Activated CD4-positive, alpha-beta memory T cell treated with anti-CD3 and anti-CD28 coated beads, Interleukin-2, amount 10 ng/mL, durations not matched to agents 7 days and 5 days (primary cell): ENCODE measurements around the gene MOCOS. TPM values are rescaled to one million over a fixed set of nuclear protein-coding genes. Genes with fewer than 3 reads are reported as not detected.

ENCODE experiments used
- CTCF ChIA-PET: fragments of 350-600 bp; sonication (Branson Sonifier 250); formaldehyde crosslinking; loops from one replicate; lab custom pipeline; 2021; ENCODE audit warnings: antibody characterized with exemption, inconsistent platforms; lab: Charles Lee
- POLR2A ChIA-PET: fragments of 350-600 bp; sonication (Branson Sonifier 250); formaldehyde crosslinking; loops from one replicate; lab custom pipeline; 2021; ENCODE audit warnings: antibody characterized with exemption; lab: Charles Lee
- DNase-seq: peaks from one replicate; pipeline ENCODE4 v3.0.0-alpha.2; 2020
- H3K27ac Mint-ChIP-seq: one replicate; pipeline ENCODE4 v1.8.0; 2021; ENCODE audit warnings: mild to moderate bottlenecking, mixed read lengths
- H3K27me3 Mint-ChIP-seq: one replicate; pipeline ENCODE4 v1.8.0; 2021; ENCODE audit warnings: mixed read lengths
- H3K36me3 Mint-ChIP-seq: one replicate; pipeline ENCODE4 v1.8.0; 2021; ENCODE audit warnings: low read depth, mixed read lengths
- H3K4me1 Mint-ChIP-seq: one replicate; pipeline ENCODE4 v1.8.0; 2021; ENCODE audit warnings: mixed read lengths
- H3K4me3 Mint-ChIP-seq: one replicate; pipeline ENCODE4 v1.8.0; 2021; ENCODE audit warnings: mild to moderate bottlenecking, mixed read lengths
- H3K9me3 Mint-ChIP-seq: one replicate; pipeline ENCODE4 v1.8.0; 2021; ENCODE audit warnings: mixed read lengths
- total RNA-seq, 2 experiments: library from RNA; stranded (reverse); gene quantifications; one replicate each; pipeline ENCODE4 v1.2.3, GENCODE V29; 2021

Gene MOCOS
- total RNA-seq, 2 experiments from 2014 or later = 0.15 to 0.25 TPM

DNA sequence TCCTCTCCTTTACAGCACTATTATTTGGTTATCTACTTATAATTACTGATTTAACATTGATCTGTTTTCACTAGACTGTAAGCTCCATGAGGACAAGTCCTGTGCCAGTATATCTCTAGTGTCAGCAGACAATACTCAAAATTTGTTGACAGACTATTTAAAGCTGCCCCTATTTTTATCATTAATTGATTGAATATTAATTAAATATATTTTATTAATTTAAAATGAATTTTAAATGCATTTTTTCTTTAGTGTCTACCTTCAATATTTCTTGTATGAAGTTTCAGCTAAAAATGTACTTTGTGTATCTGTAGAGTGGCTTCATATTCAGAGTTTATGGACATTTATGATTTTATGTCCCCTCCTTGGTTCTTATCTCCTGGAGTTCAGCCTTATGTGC lies 83.9 kb downstream of the MOCOS start:
- ChIA-PET CTCF (interaction anchor here (0.7 to 1.2 kb wide), 3 partner anchors 11 to 690 kb away, joined by 3 read pairs; no protein-coding TSS in a partner anchor), POLR2A (no interaction called here)
- H3K9me3 Mint-ChIP-seq = no peaks in the 10 kb centered on the region

DNA sequence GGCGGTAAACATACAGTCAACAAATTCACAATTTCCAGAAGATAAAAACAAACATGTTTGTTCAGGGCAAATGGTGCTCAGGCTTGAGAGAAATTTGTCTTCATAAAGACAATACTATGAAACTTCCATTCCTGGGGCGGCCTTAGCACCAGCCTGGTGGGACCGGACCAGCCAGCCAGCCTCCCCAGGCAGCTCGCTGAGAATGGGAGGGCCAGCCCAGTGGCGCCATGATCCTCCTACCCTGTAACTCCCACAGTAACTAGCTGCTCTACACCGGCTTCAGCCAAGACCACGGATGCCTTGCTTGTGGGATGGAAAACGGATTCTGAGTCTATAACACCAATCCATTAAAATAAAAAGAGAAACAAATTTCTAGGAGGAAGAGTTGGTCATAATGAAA lies 86.0 kb downstream of the MOCOS start:
- CTCF ChIA-PET = interaction anchor here (1.1 kb wide), 1 partner anchor 256 kb away, joined by 3 read pairs; no protein-coding TSS in a partner anchor
- Mint-ChIP-seq H3K4me1 (no peaks in the 10 kb centered on the region), H3K27ac (no peak overlapping the region), H3K4me3 (no peak overlapping the region), H3K27me3 (peaks cover 26% of the 10 kb centered on the region), H3K9me3 (no peaks in the 10 kb centered on the region), H3K36me3 (no peaks in the 10 kb centered on the region)
- no peak for DNase-seq
- POLR2A ChIA-PET = no interaction called here

More for the DNA sequence above, 83.9 kb downstream of the MOCOS start:
- no peak overlapping the region for H3K4me3 Mint-ChIP-seq
- peaks cover 13% of the 10 kb centered on the region for H3K27me3 Mint-ChIP-seq
- DNase-seq = no peak
- H3K27ac Mint-ChIP-seq = no peak overlapping the region
- H3K36me3 Mint-ChIP-seq = no peaks in the 10 kb centered on the region
- no peaks in the 10 kb centered on the region for H3K4me1 Mint-ChIP-seq

DNA sequence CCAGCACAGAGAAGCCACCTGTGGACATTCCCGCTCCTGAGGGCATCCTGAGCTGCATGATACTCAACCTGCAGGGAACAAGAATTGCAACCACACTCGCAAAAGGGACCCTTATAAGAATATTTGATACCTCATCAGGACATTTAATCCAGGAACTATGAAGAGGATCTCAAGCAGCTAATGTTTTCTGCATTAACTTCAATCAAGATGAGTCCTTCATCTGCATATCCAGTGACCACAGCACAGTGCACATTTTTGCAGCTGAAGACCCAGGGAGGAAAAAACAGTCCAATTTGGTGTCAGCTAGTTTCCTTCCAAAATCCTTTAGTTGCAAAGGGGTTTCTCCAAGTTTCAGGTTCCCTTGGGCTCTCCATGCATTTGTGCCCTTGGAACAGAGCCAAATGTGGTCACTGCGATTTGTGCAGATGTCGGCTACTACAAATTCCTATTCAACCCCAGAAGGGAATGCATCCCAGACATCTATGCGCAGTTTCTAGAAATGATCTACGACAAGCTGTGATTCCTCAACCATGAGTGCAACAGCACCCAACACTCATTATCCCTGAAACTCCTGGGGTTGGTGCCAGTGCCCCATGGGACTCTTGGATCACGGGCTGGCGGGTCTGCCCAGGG lies 86.9 kb downstream of the MOCOS start:
- Mint-ChIP-seq H3K4me3 (no peak overlapping the region), H3K9me3 (no peaks in the 10 kb centered on the region), H3K4me1 (no peaks in the 10 kb centered on the region), H3K27me3 (peaks cover 31% of the 10 kb centered on the region), H3K27ac (no peak overlapping the region), H3K36me3 (no peaks in the 10 kb centered on the region)
- ChIA-PET CTCF (interaction anchor here (1.1 kb wide), 1 partner anchor 256 kb away, joined by 3 read pairs; no protein-coding TSS in a partner anchor), POLR2A (no interaction called here)
- no peak for DNase-seq

DNA sequence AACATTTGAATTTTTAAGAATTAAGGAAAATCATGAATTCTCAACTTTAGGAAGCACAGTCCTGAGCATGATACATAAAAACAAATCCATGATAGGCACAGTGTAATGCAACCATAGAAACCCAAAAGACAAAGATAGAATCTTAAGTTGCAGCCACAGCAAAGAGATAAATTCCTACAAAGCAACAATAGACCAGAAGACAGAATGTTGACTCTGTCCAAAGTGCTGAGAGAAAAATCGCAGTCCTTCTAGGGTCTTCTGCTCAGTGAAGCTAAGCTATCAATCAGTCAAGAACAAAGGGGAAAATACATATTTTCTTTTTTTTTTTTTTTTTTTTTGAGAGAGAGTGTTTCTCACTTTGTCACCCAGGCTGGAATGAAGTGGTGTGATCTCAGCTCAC lies 88.3 kb downstream of the MOCOS start:
- no peak for DNase-seq
- Mint-ChIP-seq H3K4me3 (no peak overlapping the region), H3K4me1 (no peaks in the 10 kb centered on the region), H3K9me3 (no peaks in the 10 kb centered on the region), H3K27ac (no peak overlapping the region), H3K27me3 (peaks cover 37% of the 10 kb centered on the region), H3K36me3 (no peaks in the 10 kb centered on the region)
- ChIA-PET POLR2A (no interaction called here), CTCF (no interaction called here)

DNA sequence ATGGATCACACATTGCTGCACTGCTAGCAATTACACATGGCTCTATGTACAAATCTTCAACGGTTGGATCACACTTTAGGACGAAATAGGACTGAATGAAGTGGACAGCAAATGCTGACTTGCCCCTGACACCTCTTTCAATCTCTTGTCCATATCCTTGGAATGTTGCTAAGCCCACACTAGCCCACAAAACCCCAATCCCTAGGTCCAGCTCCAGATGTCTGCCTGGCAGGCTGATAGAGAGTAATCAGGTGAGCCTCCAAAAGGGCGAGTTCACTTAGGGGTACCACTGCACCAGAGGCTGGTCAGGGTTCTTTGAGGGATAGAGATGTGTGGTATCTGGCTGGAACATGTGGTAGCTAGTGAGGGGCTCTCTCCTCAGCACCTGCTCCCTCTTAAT lies 91.7 kb downstream of the MOCOS start:
- ChIA-PET POLR2A (no interaction called here), CTCF (interaction anchor here (0.8 to 1.5 kb wide), 2 partner anchors 183 to 261 kb away, joined by 3 to 5 read pairs; no protein-coding TSS in a partner anchor)
- Mint-ChIP-seq H3K9me3 (no peaks in the 10 kb centered on the region), H3K27ac (no peak overlapping the region), H3K27me3 (peaks cover 42% of the 10 kb centered on the region), H3K36me3 (no peaks in the 10 kb centered on the region), H3K4me3 (no peak overlapping the region), H3K4me1 (no peaks in the 10 kb centered on the region)
- no peak for DNase-seq

DNA sequence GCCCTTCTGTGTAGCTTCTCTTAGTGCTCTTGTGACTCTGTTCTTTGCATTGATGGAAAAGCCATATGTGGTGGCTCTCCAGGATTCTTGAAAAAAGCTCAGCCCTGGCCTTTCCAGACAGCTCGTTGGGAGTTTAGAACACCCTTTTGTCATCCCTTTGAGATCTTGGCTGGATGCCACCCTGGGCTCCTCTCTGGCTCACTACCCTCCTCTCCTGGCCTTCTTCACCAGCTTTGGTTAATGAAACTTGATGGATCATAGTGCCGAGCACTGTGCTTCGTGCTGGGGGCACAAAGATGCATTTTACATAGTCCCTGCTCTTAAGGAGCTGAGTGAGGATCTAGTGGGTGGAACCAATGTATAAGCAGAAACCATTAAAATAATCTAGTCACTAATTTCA lies 94.6 kb downstream of the MOCOS start:
- H3K4me1 Mint-ChIP-seq = peaks cover 1% of the 10 kb centered on the region
- ChIA-PET POLR2A (no interaction called here), CTCF (interaction anchor here (1.6 to 9.1 kb wide), 3 partner anchors 11 to 263 kb away, joined by 3 to 89 read pairs (median 43); no protein-coding TSS in a partner anchor)
- peaks cover 31% of the 10 kb centered on the region for H3K27me3 Mint-ChIP-seq
- no peak overlapping the region for H3K4me3 Mint-ChIP-seq
- H3K27ac Mint-ChIP-seq = no peak overlapping the region
- H3K9me3 Mint-ChIP-seq = no peaks in the 10 kb centered on the region
- DNase-seq = no peak
- no peaks in the 10 kb centered on the region for H3K36me3 Mint-ChIP-seq

DNA sequence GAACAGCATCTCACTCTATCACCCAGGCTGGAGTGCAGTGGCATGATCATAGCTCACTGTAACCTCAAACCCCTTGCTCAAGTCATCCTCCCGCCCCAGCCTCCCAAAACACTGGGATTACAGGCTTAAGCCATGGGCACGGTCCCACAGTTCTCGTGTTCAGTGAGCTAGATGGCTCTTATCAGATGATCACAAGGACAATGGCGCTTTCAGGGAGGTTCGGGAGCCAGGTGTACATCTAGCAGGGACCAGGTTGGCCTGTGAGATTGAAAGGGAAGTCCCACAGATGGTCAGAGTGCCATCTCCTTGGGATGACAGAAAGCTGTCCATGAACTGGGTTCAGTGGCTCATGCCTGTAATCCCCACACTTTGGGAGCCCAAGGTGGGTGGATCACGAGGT lies 96.2 kb downstream of the MOCOS start:
- ChIA-PET POLR2A (interaction anchor here (1.1 to 1.3 kb wide), 2 partner anchors 137 to 154 kb away, joined by 3 read pairs; partner anchors contain the start of gene SLC39A6), CTCF (interaction anchor here (1.4 to 9.1 kb wide), 5 partner anchors 12 to 527 kb away, joined by 3 to 89 read pairs (median 13); no protein-coding TSS in a partner anchor)
- no peak for DNase-seq
- H3K36me3 Mint-ChIP-seq = no peaks in the 10 kb centered on the region
- no peaks in the 10 kb centered on the region for H3K9me3 Mint-ChIP-seq
- no peak overlapping the region for H3K4me3 Mint-ChIP-seq
- no peak overlapping the region for H3K27ac Mint-ChIP-seq
- H3K4me1 Mint-ChIP-seq = peaks cover 1% of the 10 kb centered on the region
- peaks cover 30% of the 10 kb centered on the region for H3K27me3 Mint-ChIP-seq

DNA sequence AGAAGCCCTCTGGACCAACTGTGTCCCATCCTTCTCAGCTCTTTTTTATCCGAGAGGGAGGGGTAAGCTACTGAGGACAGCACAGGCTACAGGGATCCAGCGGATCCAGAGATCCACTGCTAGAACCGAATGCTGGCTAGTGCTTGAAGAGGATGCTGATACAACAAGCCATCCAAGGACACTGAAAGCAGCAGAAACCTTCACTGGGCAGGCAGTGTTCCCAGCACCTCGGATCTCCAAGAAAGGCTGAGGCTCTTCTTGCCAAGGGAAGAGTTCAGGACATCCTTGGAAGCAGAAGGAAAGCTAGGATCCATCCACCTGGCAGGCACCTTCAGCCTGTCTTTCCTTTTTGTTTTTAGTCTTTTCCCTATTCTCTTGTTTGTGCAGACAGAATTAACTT lies 97.0 kb downstream of the MOCOS start:
- H3K4me3 Mint-ChIP-seq = no peak overlapping the region
- H3K27ac Mint-ChIP-seq = no peak overlapping the region
- no peaks in the 10 kb centered on the region for H3K36me3 Mint-ChIP-seq
- H3K4me1 Mint-ChIP-seq = peaks cover 1% of the 10 kb centered on the region
- CTCF ChIA-PET = interaction anchor here (0.6 to 9.1 kb wide), 11 partner anchors 13 to 528 kb away, joined by 3 to 89 read pairs (median 3); no protein-coding TSS in a partner anchor
- POLR2A ChIA-PET = interaction anchor here (1.1 kb wide), 1 partner anchor 155 kb away, joined by 3 read pairs; the partner anchor contains the start of gene SLC39A6
- no peak for DNase-seq
- peaks cover 29% of the 10 kb centered on the region for H3K27me3 Mint-ChIP-seq
- H3K9me3 Mint-ChIP-seq = no peaks in the 10 kb centered on the region

DNA sequence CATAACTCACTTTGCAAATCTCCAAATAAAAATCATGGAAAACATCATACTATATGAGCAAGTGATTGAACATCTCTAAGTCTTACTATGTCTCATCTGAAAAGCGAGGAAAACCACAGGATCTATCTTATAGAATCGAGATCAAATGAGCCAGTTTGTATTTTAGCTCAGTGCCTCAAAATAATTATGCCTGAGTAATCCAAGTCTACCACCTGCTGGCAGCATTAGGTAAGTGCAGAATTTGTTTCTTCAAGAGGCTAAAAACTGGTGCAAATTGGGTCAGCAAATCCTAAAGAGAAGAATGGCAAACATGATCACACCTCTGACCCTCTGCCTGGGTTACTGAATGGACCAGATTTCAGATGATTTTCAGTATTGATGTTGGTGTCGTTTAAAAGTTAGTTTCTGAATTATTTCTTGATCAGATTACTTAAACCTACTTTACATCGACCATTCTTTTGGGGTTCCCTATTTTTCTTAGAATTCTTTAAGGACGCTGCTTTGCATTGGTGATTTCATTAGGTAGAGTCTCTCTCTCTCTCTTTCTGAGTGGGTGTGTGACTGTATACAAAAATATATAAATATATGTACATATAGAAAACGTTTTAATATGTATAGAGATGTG lies 97.5 kb downstream of the MOCOS start:
- no peaks in the 10 kb centered on the region for H3K9me3 Mint-ChIP-seq
- H3K4me1 Mint-ChIP-seq = peaks cover 1% of the 10 kb centered on the region
- no peak overlapping the region for H3K27ac Mint-ChIP-seq
- CTCF ChIA-PET = interaction anchor here (0.6 to 9.1 kb wide), 11 partner anchors 14 to 529 kb away, joined by 3 to 89 read pairs (median 3); no protein-coding TSS in a partner anchor
- POLR2A ChIA-PET = interaction anchor here (1.1 kb wide), 1 partner anchor 156 kb away, joined by 3 read pairs; the partner anchor contains the start of gene SLC39A6
- H3K36me3 Mint-ChIP-seq = no peaks in the 10 kb centered on the region
- H3K4me3 Mint-ChIP-seq = no peak overlapping the region
- DNase-seq = peak; percentile 40
- H3K27me3 Mint-ChIP-seq = peaks cover 31% of the 10 kb centered on the region

DNA sequence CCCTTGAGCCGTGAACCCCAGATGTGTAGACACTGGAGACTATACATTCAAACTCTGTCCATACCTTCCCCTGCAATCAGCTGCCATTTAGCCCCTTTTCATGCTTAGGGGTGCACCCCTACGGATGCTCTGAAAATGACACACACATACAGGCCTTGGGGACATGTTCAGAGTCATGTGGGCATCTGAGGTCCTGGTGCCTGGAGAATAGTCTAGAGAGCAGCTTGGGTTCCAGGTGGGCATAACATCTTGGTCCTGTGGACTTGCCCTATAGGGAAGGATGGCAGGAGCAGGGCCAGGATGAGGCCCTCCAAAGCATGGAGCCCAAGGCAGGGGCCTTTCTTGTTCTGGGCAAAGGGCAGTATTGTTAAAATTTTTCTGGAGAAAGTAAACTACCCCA lies 100.4 kb downstream of the MOCOS start:
- CTCF ChIA-PET = interaction anchor here (6.9 to 9.1 kb wide), 2 partner anchors 191 to 269 kb away, joined by 43 to 89 read pairs; no protein-coding TSS in a partner anchor
- peaks cover 26% of the 10 kb centered on the region for H3K27me3 Mint-ChIP-seq

DNA sequence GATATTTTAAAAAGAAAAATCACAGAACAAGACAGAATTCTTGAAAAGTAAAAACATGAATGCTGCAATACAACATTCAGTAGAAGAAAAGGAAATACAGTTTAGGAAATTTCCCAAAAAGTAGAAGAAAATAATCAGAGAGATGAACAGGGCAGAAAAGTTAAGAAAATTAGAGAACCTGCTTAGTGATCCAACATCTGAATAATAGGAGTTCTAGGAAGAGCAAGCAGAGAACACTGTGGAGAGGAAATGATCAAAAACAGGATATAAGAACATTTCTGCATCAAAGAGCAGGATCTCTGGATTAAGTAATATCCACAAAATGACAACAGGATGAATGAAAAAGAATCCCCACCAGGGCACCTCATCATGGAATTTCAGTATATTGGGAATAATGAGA lies 101.4 kb downstream of the MOCOS start:
- H3K27me3 Mint-ChIP-seq = peaks cover 26% of the 10 kb centered on the region
- ChIA-PET CTCF (interaction anchor here (9.1 kb wide), 1 partner anchor 192 kb away, joined by 89 read pairs; no protein-coding TSS in a partner anchor), POLR2A (no interaction called here)
- peaks cover 1% of the 10 kb centered on the region for H3K4me1 Mint-ChIP-seq
- H3K27ac Mint-ChIP-seq = no peak overlapping the region
- no peaks in the 10 kb centered on the region for H3K9me3 Mint-ChIP-seq
- no peaks in the 10 kb centered on the region for H3K36me3 Mint-ChIP-seq
- no peak for DNase-seq
- no peak overlapping the region for H3K4me3 Mint-ChIP-seq

More for the DNA sequence above, 100.4 kb downstream of the MOCOS start:
- Mint-ChIP-seq H3K4me1 (peaks cover 1% of the 10 kb centered on the region), H3K4me3 (no peak overlapping the region), H3K9me3 (no peaks in the 10 kb centered on the region), H3K27ac (no peak overlapping the region), H3K36me3 (no peaks in the 10 kb centered on the region)
- POLR2A ChIA-PET = no interaction called here
- no peak for DNase-seq

DNA sequence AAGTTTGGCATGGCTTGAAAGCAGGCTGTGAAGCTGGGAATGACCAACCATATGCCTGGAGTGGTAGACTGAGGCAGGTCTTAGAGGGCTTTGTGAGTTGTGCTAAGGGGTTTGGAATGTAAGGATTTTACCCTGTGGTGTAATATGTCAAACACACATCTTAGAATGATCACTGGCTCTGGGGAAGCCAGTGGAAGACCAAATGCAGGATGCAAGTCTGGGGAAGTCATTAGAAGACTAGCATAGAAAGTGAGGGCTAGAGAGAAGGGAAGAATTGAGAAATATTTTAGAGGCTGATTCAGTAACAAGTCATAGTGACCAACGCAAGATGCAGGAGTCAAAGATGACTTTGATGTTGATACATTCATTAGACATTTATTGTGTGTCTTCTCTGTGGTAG lies 106.7 kb downstream of the MOCOS start:
- Mint-ChIP-seq H3K4me3 (no peak overlapping the region), H3K27me3 (peaks cover 15% of the 10 kb centered on the region), H3K9me3 (no peaks in the 10 kb centered on the region), H3K4me1 (no peaks in the 10 kb centered on the region), H3K36me3 (no peaks in the 10 kb centered on the region), H3K27ac (no peak overlapping the region)
- POLR2A ChIA-PET = no interaction called here
- no peak for DNase-seq
- CTCF ChIA-PET = no interaction called here

DNA sequence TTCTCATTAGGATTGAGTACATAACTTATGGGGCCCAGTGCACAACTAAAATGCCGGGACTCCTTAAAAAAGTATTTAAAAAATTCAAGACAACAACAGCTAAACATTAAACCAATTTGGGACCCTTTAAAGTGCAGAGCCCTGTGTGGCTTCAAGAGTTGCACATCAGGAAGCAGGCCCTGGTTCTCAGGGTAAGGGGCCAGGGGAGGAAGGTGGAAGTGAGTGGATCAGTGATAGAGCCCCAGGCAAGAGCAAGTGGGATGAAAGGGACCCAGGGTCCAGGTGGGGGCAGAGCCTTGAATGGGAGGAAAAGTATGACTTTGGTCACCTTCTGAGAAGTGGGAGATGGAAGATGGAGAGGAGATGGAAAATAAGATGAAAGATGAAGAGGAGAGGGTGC lies 107.9 kb downstream of the MOCOS start:
- CTCF ChIA-PET = no interaction called here
- no peak for DNase-seq
- Mint-ChIP-seq H3K27me3 (peaks cover 20% of the 10 kb centered on the region), H3K4me3 (no peak overlapping the region), H3K27ac (no peak overlapping the region), H3K4me1 (no peaks in the 10 kb centered on the region), H3K9me3 (no peaks in the 10 kb centered on the region), H3K36me3 (no peaks in the 10 kb centered on the region)
- POLR2A ChIA-PET = no interaction called here
